ENCODE measurements around the gene PRKCI.
"Not testable (repeated sequence)": the region's sequence is repeated elsewhere in the genome, so short reads cannot be mapped to it uniquely, and the experiment has no call there.

PRKCI gene

GRCh38 chr3:170180908-170181885 lies 41.0 kb upstream of the PRKCI start, which contains the start of gene PHC3:
Gene PHC3 (minus strand): TSS chr3:170181733. CDS start chr3:170181715, 18 bp downstream.
- ChIA-PET CTCF (no interaction called here), POLR2A (interaction anchor here (1.4 to 1.5 kb wide), 2 partner anchors 41 to 176 kb away, joined by 3 to 7 read pairs; partner anchors contain the start of genes PRKCI and SKIL)
- peak; percentile 98 for DNase-seq (ENCODE audit: extremely low spot score)
- TF ChIP-seq SP1 (IDR thresholded peaks at IDR 0.05) (no peak), BHLHE40 (IDR thresholded peaks at IDR 0.05; ENCODE audit: borderline replicate concordance) (no peak), ELF4 (IDR thresholded peaks at IDR 0.05) (no peak), L3MBTL2 (conservative IDR thresholded peaks at IDR 0.05) (peak; percentile 69), CTBP1 (IDR thresholded peaks at IDR 0.05; ENCODE audit: borderline replicate concordance) (no peak)

GRCh38 chr3:170189398-170190256 lies 32.6 kb upstream of the PRKCI start:
- DNase-seq (ENCODE audit: extremely low spot score) = no peak
- ChIA-PET CTCF (interaction anchor here (1.0 kb wide), 2 partner anchors 13 to 34 kb away, joined by 3 to 4 read pairs; no protein-coding TSS in a partner anchor), POLR2A (no interaction called here)
- TF ChIP-seq BHLHE40 (IDR thresholded peaks at IDR 0.05; ENCODE audit: borderline replicate concordance) = no peak
- no peak for TF ChIP-seq L3MBTL2 (conservative IDR thresholded peaks at IDR 0.05)
- TF ChIP-seq SUZ12 (IDR thresholded peaks at IDR 0.05) = no peak
- TF ChIP-seq FOXA1 (IDR thresholded peaks at IDR 0.05) = no peak
- TF ChIP-seq PKNOX1 (IDR thresholded peaks at IDR 0.05) = no peak
- no peak for TF ChIP-seq NFRKB (IDR thresholded peaks at IDR 0.05)
- no peak for TF ChIP-seq FOXK2 (IDR thresholded peaks at IDR 0.05)
- no peak for TF ChIP-seq ZNF384 (IDR thresholded peaks at IDR 0.05)
- TF ChIP-seq FOXM1 (IDR thresholded peaks at IDR 0.05; ENCODE audit: borderline replicate concordance) = no peak
- TF ChIP-seq ELF4 (IDR thresholded peaks at IDR 0.05) = no peak
- no peak for TF ChIP-seq ARNT (IDR thresholded peaks at IDR 0.05)
- no peak for TF ChIP-seq TARDBP (IDR thresholded peaks at IDR 0.05)
- no peak for TF ChIP-seq LEF1 (IDR thresholded peaks at IDR 0.05; ENCODE audit: borderline replicate concordance)
- TF ChIP-seq SP1 (IDR thresholded peaks at IDR 0.05) = no peak
- TF ChIP-seq HDGF (IDR thresholded peaks at IDR 0.05; ENCODE audit: borderline replicate concordance) = no peak
- TF ChIP-seq CTBP1 (IDR thresholded peaks at IDR 0.05; ENCODE audit: borderline replicate concordance) = no peak

- CTCF ChIA-PET, POLR2A ChIA-PET: not testable (repeated sequence)
Observed at GRCh38 chr3:170195759-170196158, 26.5 kb upstream of the PRKCI start.

GRCh38 chr3:170196833-170197232 lies 25.4 kb upstream of the PRKCI start:
- ChIA-PET POLR2A (no interaction called here), CTCF (no interaction called here)
- no peak for TF ChIP-seq LEF1 (IDR thresholded peaks at IDR 0.05; ENCODE audit: borderline replicate concordance)
- no peak for TF ChIP-seq FOXK2 (IDR thresholded peaks at IDR 0.05)
- TF ChIP-seq FOXA1 (IDR thresholded peaks at IDR 0.05) = no peak
- no peak for DNase-seq (ENCODE audit: extremely low spot score)

More at GRCh38 chr3:170195759-170196158, 26.5 kb upstream of the PRKCI start:
- not testable (repeated sequence) for DNase-seq (ENCODE audit: extremely low spot score)

- DNase-seq (ENCODE audit: extremely low spot score) = no peak
- POLR2A ChIA-PET = no interaction called here
- TF ChIP-seq NFRKB (IDR thresholded peaks at IDR 0.05) (no peak), ARNT (IDR thresholded peaks at IDR 0.05) (no peak), FOXK2 (IDR thresholded peaks at IDR 0.05) (no peak), TARDBP (IDR thresholded peaks at IDR 0.05) (no peak), SUZ12 (IDR thresholded peaks at IDR 0.05) (no peak), HDGF (IDR thresholded peaks at IDR 0.05; ENCODE audit: borderline replicate concordance) (no peak), FOXM1 (IDR thresholded peaks at IDR 0.05; ENCODE audit: borderline replicate concordance) (no peak), ELF4 (IDR thresholded peaks at IDR 0.05) (no peak), FOXA1 (IDR thresholded peaks at IDR 0.05) (no peak), LEF1 (IDR thresholded peaks at IDR 0.05; ENCODE audit: borderline replicate concordance) (no peak), L3MBTL2 (conservative IDR thresholded peaks at IDR 0.05) (no peak), PKNOX1 (IDR thresholded peaks at IDR 0.05) (no peak), BHLHE40 (IDR thresholded peaks at IDR 0.05; ENCODE audit: borderline replicate concordance) (no peak), CTBP1 (IDR thresholded peaks at IDR 0.05; ENCODE audit: borderline replicate concordance) (no peak), ZNF384 (IDR thresholded peaks at IDR 0.05) (no peak), SP1 (IDR thresholded peaks at IDR 0.05) (no peak)
- CTCF ChIA-PET = no interaction called here
Observed at GRCh38 chr3:170200987-170201386, 21.2 kb upstream of the PRKCI start.

GRCh38 chr3:170201527-170201926 lies 20.7 kb upstream of the PRKCI start:
- no peak for DNase-seq (ENCODE audit: extremely low spot score)
- POLR2A ChIA-PET = no interaction called here
- CTCF ChIA-PET = no interaction called here
- TF ChIP-seq SUZ12 (IDR thresholded peaks at IDR 0.05) (no peak), BHLHE40 (IDR thresholded peaks at IDR 0.05; ENCODE audit: borderline replicate concordance) (no peak), ELF4 (IDR thresholded peaks at IDR 0.05) (no peak), L3MBTL2 (conservative IDR thresholded peaks at IDR 0.05) (no peak), HDGF (IDR thresholded peaks at IDR 0.05; ENCODE audit: borderline replicate concordance) (no peak), ARNT (IDR thresholded peaks at IDR 0.05) (no peak), SP1 (IDR thresholded peaks at IDR 0.05) (no peak), LEF1 (IDR thresholded peaks at IDR 0.05; ENCODE audit: borderline replicate concordance) (no peak), FOXK2 (IDR thresholded peaks at IDR 0.05) (no peak), NFRKB (IDR thresholded peaks at IDR 0.05) (no peak), TARDBP (IDR thresholded peaks at IDR 0.05) (no peak), PKNOX1 (IDR thresholded peaks at IDR 0.05) (no peak), CTBP1 (IDR thresholded peaks at IDR 0.05; ENCODE audit: borderline replicate concordance) (no peak), FOXM1 (IDR thresholded peaks at IDR 0.05; ENCODE audit: borderline replicate concordance) (no peak), ZNF384 (IDR thresholded peaks at IDR 0.05) (no peak), FOXA1 (IDR thresholded peaks at IDR 0.05) (no peak)
